Measurements from ENCODE around the gene PPARA. TPM values are rescaled to one million over a fixed set of nuclear protein-coding genes. Genes with fewer than 3 reads are reported as not detected.

Gene PPARA
- polyA plus RNA-seq, 1 experiment = 10.3 TPM

- CTCF ChIA-PET = interaction anchor here (0.5 to 1.0 kb wide), 2 partner anchors 10 to 26 kb away, joined by 3 read pairs; no protein-coding TSS in a partner anchor
- no peak for TF ChIP-seq CTCF (IDR thresholded peaks at IDR 0.05; ENCODE audit: insufficient read depth, low read depth, low read length)
- Histone ChIP-seq H3K4me3 (ENCODE audit: low read depth, low read length) (no peak overlapping the region), H3K27me3 (ENCODE audit: control insufficient read depth, insufficient read depth, low read length) (no peaks in the 10 kb centered on the region), H3K36me3 (ENCODE audit: control insufficient read depth, insufficient read depth, low read length) (peaks cover 48% of the 10 kb centered on the region)
- POLR2A ChIA-PET = no interaction called here
- DNase-seq (ENCODE audit: low read depth) = no peak
Measured at GRCh38 chr22:46278656-46279645, 128.6 kb downstream of the PPARA start.

GRCh38 chr22:46280063-46280817, 129.9 kb downstream of the PPARA start:
- DNase-seq (ENCODE audit: low read depth) = no peak
- CTCF ChIA-PET = no interaction called here
- POLR2A ChIA-PET = no interaction called here
- Histone ChIP-seq H3K36me3 (ENCODE audit: control insufficient read depth, insufficient read depth, low read length) (peaks cover 49% of the 10 kb centered on the region), H3K27me3 (ENCODE audit: control insufficient read depth, insufficient read depth, low read length) (no peaks in the 10 kb centered on the region), H3K4me3 (ENCODE audit: low read depth, low read length) (no peak overlapping the region)
- no peak for TF ChIP-seq CTCF (IDR thresholded peaks at IDR 0.05; ENCODE audit: insufficient read depth, low read depth, low read length)

GRCh38 chr22:46280999-46281623, 130.8 kb downstream of the PPARA start:
- DNase-seq (ENCODE audit: low read depth) = no peak
- POLR2A ChIA-PET = no interaction called here
- H3K4me3 ChIP-seq (ENCODE audit: low read depth, low read length) = no peak overlapping the region
- H3K36me3 ChIP-seq (ENCODE audit: control insufficient read depth, insufficient read depth, low read length) = peaks cover 47% of the 10 kb centered on the region
- no peaks in the 10 kb centered on the region for H3K27me3 ChIP-seq (ENCODE audit: control insufficient read depth, insufficient read depth, low read length)
- no peak for TF ChIP-seq CTCF (IDR thresholded peaks at IDR 0.05; ENCODE audit: insufficient read depth, low read depth, low read length)
- CTCF ChIA-PET = no interaction called here

GRCh38 chr22:46281866-46282678, 131.7 kb downstream of the PPARA start:
- no peak overlapping the region for H3K4me3 ChIP-seq (ENCODE audit: low read depth, low read length)
- no peak for TF ChIP-seq CTCF (IDR thresholded peaks at IDR 0.05; ENCODE audit: insufficient read depth, low read depth, low read length)
- no peak for DNase-seq (ENCODE audit: low read depth)
- ChIA-PET POLR2A (no interaction called here), CTCF (no interaction called here)
- no peaks in the 10 kb centered on the region for H3K27me3 ChIP-seq (ENCODE audit: control insufficient read depth, insufficient read depth, low read length)
- peaks cover 52% of the 10 kb centered on the region for H3K36me3 ChIP-seq (ENCODE audit: control insufficient read depth, insufficient read depth, low read length)
